ENCODE data around the gene KCNN4.

Gene KCNN4

DNA sequence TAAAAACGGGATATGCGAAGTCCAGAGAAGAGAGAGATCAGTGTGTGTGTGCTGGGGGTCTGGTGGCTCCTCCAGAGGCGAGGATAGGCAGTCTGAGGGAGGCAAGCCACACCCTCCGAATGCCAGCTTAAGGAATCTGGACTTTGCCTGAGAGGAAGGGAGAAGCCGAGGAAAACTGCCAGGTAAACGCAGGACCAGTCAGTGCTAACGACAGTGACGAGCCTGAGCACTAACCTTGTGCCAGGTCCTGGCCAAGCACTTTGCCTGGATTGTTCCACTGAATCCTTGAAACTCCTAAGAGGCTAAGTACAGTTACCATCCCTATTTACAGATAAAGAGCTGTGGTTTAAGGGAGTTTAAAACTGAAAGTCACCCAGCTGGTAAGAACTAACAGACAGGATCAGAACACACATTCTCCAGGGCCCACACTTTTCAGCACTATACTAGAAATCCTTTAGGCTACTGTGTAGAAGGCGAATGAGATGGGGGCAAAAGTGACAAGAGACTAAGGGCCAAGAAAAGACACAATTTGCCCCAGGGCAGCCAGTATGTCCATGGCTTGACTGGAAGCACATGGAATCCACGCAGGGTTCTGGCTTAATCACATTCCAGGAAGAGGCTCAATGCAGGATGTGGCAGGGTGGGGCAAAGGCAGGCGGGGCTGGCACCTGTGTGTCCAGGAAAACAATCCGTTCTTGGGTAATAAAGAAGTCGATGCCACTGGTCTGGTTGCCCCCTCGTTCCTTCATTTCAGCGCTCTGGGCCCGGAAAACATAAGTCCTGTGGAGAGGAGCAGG is 41.1 kb downstream of the KCNN4 start:
- Histone ChIP-seq H3K9ac (ENCODE audit: low read length) (no peak overlapping the region), H2AFZ (ENCODE audit: low read depth, low read length) (no peak overlapping the region), H3K4me2 (ENCODE audit: low read length) (no peak overlapping the region), H3K36me3 (replicated peaks; ENCODE audit: low read depth, low read length) (peaks cover 85% of the 10 kb centered on the region), H3K4me3 (ENCODE audit: low read length) (no peak overlapping the region), H3K27ac (ENCODE audit: low read length) (no peak overlapping the region), H3K9me3 (ENCODE audit: insufficient read depth, low read length) (no peaks in the 10 kb centered on the region), H4K20me1 (ENCODE audit: insufficient read depth, low read length) (no peaks in the 10 kb centered on the region), H3K79me2 (ENCODE audit: low read length) (no peaks in the 10 kb centered on the region), H3K4me1 (ENCODE audit: low read length) (peaks cover under 1% of the 10 kb centered on the region; the same call in 1 of the 2 replicates), H3K27me3 (ENCODE audit: low read depth, low read length) (no peaks in the 10 kb centered on the region)
- TF ChIP-seq, protein P1, sequence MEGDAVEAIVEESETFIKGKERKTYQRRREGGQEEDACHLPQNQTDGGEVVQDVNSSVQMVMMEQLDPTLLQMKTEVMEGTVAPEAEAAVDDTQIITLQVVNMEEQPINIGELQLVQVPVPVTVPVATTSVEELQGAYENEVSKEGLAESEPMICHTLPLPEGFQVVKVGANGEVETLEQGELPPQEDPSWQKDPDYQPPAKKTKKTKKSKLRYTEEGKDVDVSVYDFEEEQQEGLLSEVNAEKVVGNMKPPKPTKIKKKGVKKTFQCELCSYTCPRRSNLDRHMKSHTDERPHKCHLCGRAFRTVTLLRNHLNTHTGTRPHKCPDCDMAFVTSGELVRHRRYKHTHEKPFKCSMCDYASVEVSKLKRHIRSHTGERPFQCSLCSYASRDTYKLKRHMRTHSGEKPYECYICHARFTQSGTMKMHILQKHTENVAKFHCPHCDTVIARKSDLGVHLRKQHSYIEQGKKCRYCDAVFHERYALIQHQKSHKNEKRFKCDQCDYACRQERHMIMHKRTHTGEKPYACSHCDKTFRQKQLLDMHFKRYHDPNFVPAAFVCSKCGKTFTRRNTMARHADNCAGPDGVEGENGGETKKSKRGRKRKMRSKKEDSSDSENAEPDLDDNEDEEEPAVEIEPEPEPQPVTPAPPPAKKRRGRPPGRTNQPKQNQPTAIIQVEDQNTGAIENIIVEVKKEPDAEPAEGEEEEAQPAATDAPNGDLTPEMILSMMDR (IDR thresholded peaks at IDR 0.05; ENCODE audit: low read depth, low read length), result no peak
- no peak for TF ChIP-seq EZH2phosphoT487 (IDR thresholded peaks at IDR 0.05; ENCODE audit: low read depth)

DNA sequence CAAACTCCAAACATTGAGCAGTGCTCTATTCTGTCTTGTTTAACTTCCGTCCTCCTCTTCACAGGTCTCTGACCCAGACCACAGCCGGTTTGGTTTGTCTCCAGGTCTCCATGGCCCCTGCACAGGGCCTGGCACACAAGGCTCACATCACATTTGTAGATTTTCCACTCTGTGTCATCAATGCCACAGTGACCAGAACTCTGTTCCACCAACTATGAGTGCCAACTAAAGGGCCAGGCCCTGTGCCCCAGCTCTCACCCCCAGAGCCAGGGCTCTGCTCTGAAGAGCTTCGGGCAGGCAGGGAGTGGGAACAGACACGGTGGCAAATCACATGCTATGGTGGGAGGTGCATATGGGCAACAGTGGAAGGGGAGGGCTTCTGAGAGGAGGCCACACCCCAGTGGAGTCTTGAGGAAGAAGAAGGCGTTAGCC is 42.0 kb downstream of the KCNN4 start:
- no peaks in the 10 kb centered on the region for H4K20me1 ChIP-seq (ENCODE audit: insufficient read depth, low read length)
- no peaks in the 10 kb centered on the region for H3K9me3 ChIP-seq (ENCODE audit: insufficient read depth, low read length)
- no peaks in the 10 kb centered on the region for H3K27me3 ChIP-seq (ENCODE audit: low read depth, low read length)
- H3K79me2 ChIP-seq (ENCODE audit: low read length), result no peaks in the 10 kb centered on the region
- peaks cover 84% of the 10 kb centered on the region for H3K36me3 ChIP-seq (replicated peaks; ENCODE audit: low read depth, low read length)
- no peak overlapping the region for H3K9ac ChIP-seq (ENCODE audit: low read length)
- H3K4me2 ChIP-seq (ENCODE audit: low read length), result no peak overlapping the region
- H3K4me1 ChIP-seq (ENCODE audit: low read length), result no peaks in the 10 kb centered on the region
- no peak overlapping the region for H3K4me3 ChIP-seq (ENCODE audit: low read length)
- TF ChIP-seq, protein P1 (IDR thresholded peaks at IDR 0.05; ENCODE audit: low read depth, low read length), result no peak
- no peak for TF ChIP-seq EZH2phosphoT487 (IDR thresholded peaks at IDR 0.05; ENCODE audit: low read depth)
- H3K27ac ChIP-seq (ENCODE audit: low read length), result no peak overlapping the region
- H2AFZ ChIP-seq (ENCODE audit: low read depth, low read length), result no peak overlapping the region

DNA sequence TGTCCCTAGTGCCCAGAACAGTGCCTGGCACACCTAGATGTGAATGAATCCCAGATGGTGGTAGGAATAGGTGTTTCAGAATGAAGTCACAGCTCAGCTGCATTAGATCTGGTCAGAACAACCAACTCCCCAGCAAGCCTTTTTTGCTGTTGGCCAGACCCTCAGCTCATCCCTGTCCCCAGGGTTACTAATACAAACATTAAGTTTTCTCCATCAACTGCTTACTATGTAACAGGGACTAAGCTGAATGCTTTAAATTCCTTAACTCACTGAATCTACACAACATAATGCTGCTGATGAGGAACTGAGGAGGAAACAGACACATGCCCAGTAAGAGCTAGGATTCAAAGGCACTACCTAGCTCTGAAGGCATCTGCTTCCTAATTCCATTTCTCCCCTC is 44.8 kb downstream of the KCNN4 start:
- Histone ChIP-seq H3K4me2 (ENCODE audit: low read length) (no peak overlapping the region), H3K27me3 (ENCODE audit: low read depth, low read length) (no peaks in the 10 kb centered on the region), H2AFZ (ENCODE audit: low read depth, low read length) (no peak overlapping the region), H3K4me3 (ENCODE audit: low read length) (no peak overlapping the region), H3K4me1 (ENCODE audit: low read length) (no peaks in the 10 kb centered on the region), H3K9me3 (ENCODE audit: insufficient read depth, low read length) (no peaks in the 10 kb centered on the region), H3K27ac (ENCODE audit: low read length) (no peak overlapping the region), H3K9ac (ENCODE audit: low read length) (no peak overlapping the region), H4K20me1 (ENCODE audit: insufficient read depth, low read length) (no peaks in the 10 kb centered on the region), H3K79me2 (ENCODE audit: low read length) (no peaks in the 10 kb centered on the region), H3K36me3 (replicated peaks; ENCODE audit: low read depth, low read length) (peaks cover 87% of the 10 kb centered on the region)
- TF ChIP-seq, protein P1 (IDR thresholded peaks at IDR 0.05; ENCODE audit: low read depth, low read length), result no peak
- TF ChIP-seq EZH2phosphoT487 (IDR thresholded peaks at IDR 0.05; ENCODE audit: low read depth), result no peak

DNA sequence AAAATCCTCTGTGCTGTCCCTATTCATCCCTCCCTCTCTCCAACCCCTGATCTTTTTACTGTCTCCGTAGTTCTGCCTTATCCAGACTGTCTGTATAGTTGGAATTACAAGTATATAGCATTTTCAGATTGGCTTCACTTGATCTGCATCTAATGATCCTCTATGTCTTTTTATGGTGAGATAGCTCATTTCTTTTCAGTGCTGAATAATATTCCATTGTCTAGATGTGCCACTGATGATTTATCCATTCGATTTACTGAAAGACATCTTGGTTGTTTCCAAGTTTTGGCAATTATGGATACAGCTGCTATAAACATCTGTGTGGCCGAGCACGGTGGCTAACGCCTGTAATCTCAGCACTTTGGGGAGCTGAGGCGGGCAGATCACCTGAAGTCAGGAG is 45.8 kb downstream of the KCNN4 start:
- no peak overlapping the region for H3K9ac ChIP-seq (ENCODE audit: low read length)
- no peaks in the 10 kb centered on the region for H3K79me2 ChIP-seq (ENCODE audit: low read length)
- H2AFZ ChIP-seq (ENCODE audit: low read depth, low read length), result no peak overlapping the region
- no peaks in the 10 kb centered on the region for H3K27me3 ChIP-seq (ENCODE audit: low read depth, low read length)
- no peak overlapping the region for H3K4me2 ChIP-seq (ENCODE audit: low read length)
- peaks cover 84% of the 10 kb centered on the region for H3K36me3 ChIP-seq (replicated peaks; ENCODE audit: low read depth, low read length)
- H4K20me1 ChIP-seq (ENCODE audit: insufficient read depth, low read length), result no peaks in the 10 kb centered on the region
- no peak for TF ChIP-seq EZH2phosphoT487 (IDR thresholded peaks at IDR 0.05; ENCODE audit: low read depth)
- TF ChIP-seq, protein P1 (IDR thresholded peaks at IDR 0.05; ENCODE audit: low read depth, low read length), result no peak
- H3K9me3 ChIP-seq (ENCODE audit: insufficient read depth, low read length), result no peaks in the 10 kb centered on the region
- no peak overlapping the region for H3K27ac ChIP-seq (ENCODE audit: low read length)
- no peak overlapping the region for H3K4me3 ChIP-seq (ENCODE audit: low read length)
- H3K4me1 ChIP-seq (ENCODE audit: low read length), result no peaks in the 10 kb centered on the region
